GM21528 (cell line): Measurements from ENCODE around the gene MPHOSPH6.
"Not testable (repeated sequence)": the region's sequence is repeated elsewhere in the genome, so short reads cannot be mapped to it uniquely, and the experiment has no call there.

Experiments
- ATAC-seq: cut with Tn5 transposase; IDR thresholded peaks from one replicate; pipeline ENCODE4 v1.9.1; 2021; ENCODE audit warnings: mild to moderate bottlenecking, moderate library complexity; ENCODE audit not compliant: unreplicated experiment, low FRiP score

Gene MPHOSPH6

GRCh38 chr16:82129881-82130280, 40.1 kb downstream of the MPHOSPH6 start:
- no peak for ATAC-seq

- no peak for ATAC-seq
These were observed 45.4 kb downstream of the MPHOSPH6 start for GRCh38 chr16:82124651-82125050.

GRCh38 chr16:82119405-82119804, 50.6 kb downstream of the MPHOSPH6 start:
- ATAC-seq = no peak

GRCh38 chr16:82118749-82119148, 51.3 kb downstream of the MPHOSPH6 start:
- no peak for ATAC-seq

GRCh38 chr16:82116535-82116934, 53.5 kb downstream of the MPHOSPH6 start:
- ATAC-seq = no peak

- ATAC-seq = no peak
These were observed 56.3 kb downstream of the MPHOSPH6 start for GRCh38 chr16:82113741-82114140.

- no peak for ATAC-seq
These were observed 58.1 kb downstream of the MPHOSPH6 start for GRCh38 chr16:82111944-82112343.

GRCh38 chr16:82109266-82109665, 60.8 kb downstream of the MPHOSPH6 start:
- ATAC-seq = not testable (repeated sequence)

GRCh38 chr16:82108774-82109173, 61.2 kb downstream of the MPHOSPH6 start:
- no peak for ATAC-seq

- ATAC-seq = no peak
These were observed 61.9 kb downstream of the MPHOSPH6 start for GRCh38 chr16:82108100-82108499.

- no peak for ATAC-seq
These were observed 64.9 kb downstream of the MPHOSPH6 start for GRCh38 chr16:82105107-82105506.
